ENCODE results near the gene B4GALNT2.
"Not testable (repeated sequence)": the region's sequence is repeated elsewhere in the genome, so short reads cannot be mapped to it uniquely, and the experiment has no call there.

DNA sequence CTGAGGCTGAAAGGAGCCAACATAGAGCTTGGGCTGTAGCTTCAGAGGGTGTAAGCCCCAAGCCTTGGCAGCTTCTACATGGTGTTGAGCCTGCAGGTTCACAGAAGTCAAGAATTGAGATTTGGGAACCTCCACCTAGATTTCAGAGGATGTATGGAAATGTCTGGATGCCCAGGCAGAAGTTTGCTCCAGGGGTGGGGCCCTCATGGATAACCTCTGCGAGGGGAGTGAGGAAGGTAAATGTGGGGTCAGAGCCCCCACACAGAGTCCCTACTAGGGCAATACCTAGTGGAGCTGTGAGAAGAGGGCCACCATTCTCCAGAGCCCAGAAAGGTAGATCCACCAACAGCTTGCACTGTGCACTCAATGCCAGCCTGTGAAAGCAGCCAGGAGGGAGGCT is 52.8 kb downstream of the B4GALNT2 start:
- not testable (repeated sequence) for TF ChIP-seq POLR2A (IDR thresholded peaks at IDR 0.05)
- TF ChIP-seq, protein P1, sequence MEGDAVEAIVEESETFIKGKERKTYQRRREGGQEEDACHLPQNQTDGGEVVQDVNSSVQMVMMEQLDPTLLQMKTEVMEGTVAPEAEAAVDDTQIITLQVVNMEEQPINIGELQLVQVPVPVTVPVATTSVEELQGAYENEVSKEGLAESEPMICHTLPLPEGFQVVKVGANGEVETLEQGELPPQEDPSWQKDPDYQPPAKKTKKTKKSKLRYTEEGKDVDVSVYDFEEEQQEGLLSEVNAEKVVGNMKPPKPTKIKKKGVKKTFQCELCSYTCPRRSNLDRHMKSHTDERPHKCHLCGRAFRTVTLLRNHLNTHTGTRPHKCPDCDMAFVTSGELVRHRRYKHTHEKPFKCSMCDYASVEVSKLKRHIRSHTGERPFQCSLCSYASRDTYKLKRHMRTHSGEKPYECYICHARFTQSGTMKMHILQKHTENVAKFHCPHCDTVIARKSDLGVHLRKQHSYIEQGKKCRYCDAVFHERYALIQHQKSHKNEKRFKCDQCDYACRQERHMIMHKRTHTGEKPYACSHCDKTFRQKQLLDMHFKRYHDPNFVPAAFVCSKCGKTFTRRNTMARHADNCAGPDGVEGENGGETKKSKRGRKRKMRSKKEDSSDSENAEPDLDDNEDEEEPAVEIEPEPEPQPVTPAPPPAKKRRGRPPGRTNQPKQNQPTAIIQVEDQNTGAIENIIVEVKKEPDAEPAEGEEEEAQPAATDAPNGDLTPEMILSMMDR (IDR thresholded peaks at IDR 0.05): not testable (repeated sequence)
